ENCODE measurements around the gene EFHC1.

Gene EFHC1

DNA sequence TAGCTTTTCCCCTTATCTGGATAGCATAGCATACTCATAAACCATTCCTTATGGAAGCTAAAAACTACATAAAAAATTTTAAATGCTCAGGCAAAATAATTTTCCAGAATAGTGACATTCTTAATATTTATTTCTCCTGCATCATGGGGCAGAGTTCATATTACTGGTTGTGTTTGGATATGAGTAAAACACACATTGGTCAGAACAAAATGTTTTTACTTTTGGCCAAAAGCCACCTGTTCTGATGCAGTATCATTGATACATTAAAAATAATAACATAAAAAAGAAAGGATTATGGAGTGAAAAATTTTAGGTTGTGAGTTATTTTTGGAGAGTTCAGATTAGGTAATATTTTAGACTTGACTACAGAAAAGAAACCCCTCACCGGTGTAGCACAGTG is 123.1 kb downstream of the EFHC1 start:
- DNase-seq (ENCODE audit: insufficient read length, low spot score) (no peak), FAIRE-seq (no peak)
- TF ChIP-seq, protein P1, sequence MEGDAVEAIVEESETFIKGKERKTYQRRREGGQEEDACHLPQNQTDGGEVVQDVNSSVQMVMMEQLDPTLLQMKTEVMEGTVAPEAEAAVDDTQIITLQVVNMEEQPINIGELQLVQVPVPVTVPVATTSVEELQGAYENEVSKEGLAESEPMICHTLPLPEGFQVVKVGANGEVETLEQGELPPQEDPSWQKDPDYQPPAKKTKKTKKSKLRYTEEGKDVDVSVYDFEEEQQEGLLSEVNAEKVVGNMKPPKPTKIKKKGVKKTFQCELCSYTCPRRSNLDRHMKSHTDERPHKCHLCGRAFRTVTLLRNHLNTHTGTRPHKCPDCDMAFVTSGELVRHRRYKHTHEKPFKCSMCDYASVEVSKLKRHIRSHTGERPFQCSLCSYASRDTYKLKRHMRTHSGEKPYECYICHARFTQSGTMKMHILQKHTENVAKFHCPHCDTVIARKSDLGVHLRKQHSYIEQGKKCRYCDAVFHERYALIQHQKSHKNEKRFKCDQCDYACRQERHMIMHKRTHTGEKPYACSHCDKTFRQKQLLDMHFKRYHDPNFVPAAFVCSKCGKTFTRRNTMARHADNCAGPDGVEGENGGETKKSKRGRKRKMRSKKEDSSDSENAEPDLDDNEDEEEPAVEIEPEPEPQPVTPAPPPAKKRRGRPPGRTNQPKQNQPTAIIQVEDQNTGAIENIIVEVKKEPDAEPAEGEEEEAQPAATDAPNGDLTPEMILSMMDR (IDR thresholded peaks at IDR 0.05; ENCODE audit: insufficient read depth, missing control alignments), result no peak

DNA sequence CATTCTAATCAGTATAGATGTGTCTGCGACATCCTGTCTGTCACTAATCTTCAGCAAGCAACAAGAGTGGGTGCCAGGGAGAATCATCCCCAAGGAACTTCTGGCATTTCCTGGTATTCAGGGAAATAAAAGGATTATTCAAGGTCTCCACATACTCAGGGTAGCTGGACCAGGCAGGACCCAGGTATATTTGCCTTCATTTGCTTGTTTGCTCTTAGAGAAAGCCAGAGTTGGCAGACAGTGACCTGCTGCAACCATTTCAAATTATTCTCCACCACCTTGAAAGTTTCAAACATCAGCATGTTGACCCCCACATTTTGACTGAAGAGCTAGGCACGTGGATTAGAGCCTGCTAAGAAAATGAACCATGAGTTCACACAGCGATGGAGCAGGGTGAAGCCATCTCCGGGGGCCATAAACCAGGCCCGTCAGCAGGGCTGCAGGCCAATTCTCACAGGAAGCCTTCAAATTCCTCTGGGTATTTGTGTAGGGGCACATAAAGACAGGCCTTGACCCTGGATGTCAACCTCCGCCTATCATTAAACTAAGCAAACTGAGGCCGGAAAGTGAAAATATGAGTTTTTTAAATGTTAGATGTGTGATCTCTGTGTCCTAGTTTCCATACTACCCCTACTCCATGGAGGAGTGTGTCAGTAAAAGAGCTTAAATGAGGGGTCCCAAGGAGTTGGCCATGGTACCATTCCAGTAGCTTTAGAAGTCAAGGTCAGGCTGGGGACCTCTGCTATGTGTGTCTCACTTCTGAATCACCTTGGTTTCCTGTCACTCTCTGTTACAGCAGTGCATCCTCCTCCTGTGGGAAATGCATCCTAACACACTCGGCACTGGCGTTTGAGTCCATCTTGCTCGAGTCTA is 123.8 kb downstream of the EFHC1 start:
- FAIRE-seq, result no peak
- DNase-seq (ENCODE audit: insufficient read length, low spot score), result no peak
- TF ChIP-seq, protein P1 (IDR thresholded peaks at IDR 0.05; ENCODE audit: insufficient read depth, missing control alignments), result no peak

DNA sequence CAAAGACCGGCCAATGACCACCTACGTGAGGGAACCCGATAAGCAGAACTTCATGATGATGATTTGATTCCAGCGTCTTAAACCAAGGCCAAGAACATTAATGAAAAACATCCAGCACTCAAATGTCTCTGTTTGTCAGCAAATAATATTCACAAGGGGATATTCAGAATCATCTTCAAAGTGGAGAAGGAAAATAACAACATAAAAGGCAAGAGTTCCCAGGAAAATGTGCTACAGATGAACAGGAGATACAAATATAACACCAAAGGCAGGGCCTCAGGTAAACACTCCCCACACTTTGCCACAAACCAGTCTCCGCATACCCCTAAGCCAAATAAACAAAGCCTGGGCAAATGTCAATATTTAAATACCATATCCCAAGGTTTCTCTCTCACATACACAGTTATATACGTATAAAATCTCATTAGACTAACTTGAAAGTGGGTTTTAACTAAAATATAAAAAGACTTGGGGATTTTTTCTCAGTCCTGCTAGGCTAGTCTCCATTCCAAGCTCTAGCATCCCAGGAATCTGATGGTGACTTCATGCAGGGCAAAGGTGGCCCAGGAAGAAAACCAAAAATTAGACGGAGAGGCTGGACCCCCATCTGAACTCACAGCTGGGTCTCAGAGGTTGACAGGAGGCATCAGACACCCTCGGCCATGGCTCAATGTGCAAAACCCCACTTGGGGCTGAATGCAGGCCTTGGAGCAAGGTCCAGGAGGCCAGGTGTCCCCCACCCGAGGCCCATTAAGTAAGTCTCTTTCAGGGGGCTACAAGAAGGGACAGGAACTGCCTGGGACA is 124.7 kb downstream of the EFHC1 start:
- FAIRE-seq, result no peak
- no peak for DNase-seq (ENCODE audit: insufficient read length, low spot score)
- TF ChIP-seq, protein P1 (IDR thresholded peaks at IDR 0.05; ENCODE audit: insufficient read depth, missing control alignments), result no peak

DNA sequence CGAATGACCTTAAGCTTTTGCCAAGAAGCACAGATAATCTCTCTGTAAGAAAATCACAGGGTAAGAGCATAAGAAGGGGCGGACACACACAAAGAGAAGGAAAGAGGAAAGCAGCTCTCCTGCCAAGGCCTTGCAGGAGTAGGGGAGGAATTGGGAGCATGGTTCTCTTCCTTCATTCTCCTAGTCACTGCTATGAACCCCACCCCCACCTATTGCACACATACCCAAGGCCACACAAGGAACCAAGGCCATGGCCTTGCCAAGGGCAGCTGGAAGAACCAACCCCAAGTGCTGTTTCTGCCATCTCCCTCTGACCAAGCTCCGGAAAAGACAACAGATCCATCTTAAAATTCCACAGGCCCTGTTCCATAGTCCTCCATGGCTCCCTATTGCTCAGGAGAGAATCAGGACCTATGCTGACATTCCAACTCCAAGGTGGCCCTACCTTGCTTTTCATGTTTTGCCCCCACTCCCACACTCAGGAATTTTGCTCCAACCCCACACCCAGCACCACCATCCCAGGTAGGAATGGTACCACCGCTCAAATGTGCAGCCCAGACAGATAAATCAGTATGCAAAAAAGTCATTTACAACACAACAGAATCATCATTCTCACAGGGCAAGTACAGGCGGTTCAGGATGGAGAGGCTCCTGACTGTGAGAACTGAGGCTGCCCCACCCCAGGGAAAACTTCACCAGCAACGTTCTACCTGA is 125.4 kb downstream of the EFHC1 start:
- FAIRE-seq (no peak), DNase-seq (ENCODE audit: insufficient read length, low spot score) (no peak)
- TF ChIP-seq, protein P1 (IDR thresholded peaks at IDR 0.05; ENCODE audit: insufficient read depth, missing control alignments), result no peak

DNA sequence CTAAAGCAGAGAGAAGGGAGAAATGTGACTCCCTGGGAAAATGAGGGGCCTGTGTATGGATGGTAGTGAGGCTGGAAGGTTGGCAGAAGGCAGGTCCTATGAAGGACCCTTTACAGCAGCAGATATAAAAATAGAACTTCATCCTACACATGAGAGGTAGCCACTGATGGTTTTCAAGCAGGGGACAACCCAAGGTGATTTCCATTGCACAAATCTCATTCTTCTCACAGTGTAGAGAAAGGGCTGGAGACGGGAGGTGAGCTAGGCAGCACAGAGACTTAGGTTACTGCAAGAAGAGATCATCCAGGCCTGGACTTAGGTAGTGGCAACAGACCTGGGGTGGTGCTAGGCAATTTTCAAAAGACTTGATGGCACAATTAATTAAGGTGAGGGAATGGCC is 126.0 kb downstream of the EFHC1 start:
- no peak for DNase-seq (ENCODE audit: insufficient read length, low spot score)
- no peak for FAIRE-seq
- TF ChIP-seq, protein P1 (IDR thresholded peaks at IDR 0.05; ENCODE audit: insufficient read depth, missing control alignments), result no peak

DNA sequence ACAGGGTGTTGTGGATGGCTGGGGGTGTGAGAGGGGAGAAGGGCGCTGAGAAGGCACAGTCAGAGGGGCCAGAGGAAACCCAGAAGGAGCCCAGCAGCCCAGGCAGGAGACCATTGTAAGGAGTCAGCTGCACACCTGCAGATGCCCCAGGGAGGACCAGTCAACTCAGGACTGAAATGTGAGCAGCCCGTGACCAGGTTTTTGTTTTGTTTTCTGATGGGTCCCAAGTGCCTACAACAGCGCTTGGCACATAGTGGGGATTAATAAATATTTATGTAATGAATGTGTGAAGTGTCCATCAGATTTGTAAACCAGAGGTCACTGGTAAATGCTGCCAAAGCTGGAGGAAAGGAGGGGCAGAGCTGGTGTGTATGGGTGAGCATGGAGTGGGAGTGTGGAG is 126.5 kb downstream of the EFHC1 start:
- TF ChIP-seq, protein P1 (IDR thresholded peaks at IDR 0.05; ENCODE audit: insufficient read depth, missing control alignments), result no peak
- DNase-seq (ENCODE audit: insufficient read length, low spot score) (no peak), FAIRE-seq (no peak)

Measured in D721Med (cell line).